H9 (cell line): ENCODE data around the gene OPRPN. TPM values are rescaled to one million over a fixed set of nuclear protein-coding genes. Genes with fewer than 3 reads are reported as not detected.

Experiments
- DNase-seq: peaks from one replicate; pipeline ENCODE4 v3.0.0-alpha.2; 2017
- H2AFZ ChIP-seq: one replicate; pipeline ENCODE4 v1.6.1; 2013; ENCODE audit warnings: mild to moderate bottlenecking, low read length, control low read depth, moderate library complexity
- H2AK5ac ChIP-seq: 2 replicates; pipeline ENCODE4 v1.6.1; 2013; ENCODE audit warnings: low read length, control low read depth, mixed read lengths; ENCODE audit not compliant: insufficient read length
- H2BK120ac ChIP-seq: one replicate; pipeline ENCODE4 v1.6.1; 2013; ENCODE audit warnings: low read depth, mild to moderate bottlenecking, low read length, control low read depth, inconsistent platforms; ENCODE audit not compliant: poor library complexity, severe bottlenecking
- H2BK12ac ChIP-seq: 2 replicates; pipeline ENCODE4 v1.6.1; 2013; ENCODE audit warnings: low read length, control low read depth, mixed read lengths, low read depth; ENCODE audit not compliant: insufficient read length
- H2BK15ac ChIP-seq: 2 replicates; pipeline ENCODE4 v1.6.1; 2013; ENCODE audit warnings: low read depth, low read length, control low read depth
- H2BK20ac ChIP-seq: one replicate; pipeline ENCODE4 v1.6.1; 2013; ENCODE audit warnings: low read depth, mild to moderate bottlenecking, low read length, control low read depth, inconsistent platforms; ENCODE audit not compliant: poor library complexity, severe bottlenecking
- H2BK5ac ChIP-seq: 2 replicates; pipeline ENCODE4 v1.6.1; 2013; ENCODE audit warnings: low read length, control low read depth, mixed read lengths; ENCODE audit not compliant: insufficient read length
- H3K14ac ChIP-seq: 2 replicates; pipeline ENCODE4 v1.6.1; 2013; ENCODE audit warnings: low read length, control low read depth; ENCODE audit not compliant: insufficient read depth
- H3K18ac ChIP-seq: 2 replicates; pipeline ENCODE4 v1.6.1; 2013; ENCODE audit warnings: low read depth, mild to moderate bottlenecking, mixed read lengths, low read length, control low read depth; ENCODE audit not compliant: insufficient read length
- H3K23ac ChIP-seq: 2 replicates; pipeline ENCODE4 v1.6.1; 2013; ENCODE audit warnings: low read length, control low read depth, mixed read lengths, low read depth; ENCODE audit not compliant: insufficient read length
- H3K23me2 ChIP-seq: 2 replicates; pipeline ENCODE4 v1.6.1; 2013; ENCODE audit warnings: low read depth, mild to moderate bottlenecking, mixed read lengths, low read length, control low read depth; ENCODE audit not compliant: insufficient read length, poor library complexity, severe bottlenecking
- H3K27ac ChIP-seq: 2 replicates; pipeline ENCODE4 v1.5.1; 2013; ENCODE audit warnings: low read length, control low read depth, mixed read lengths, low read depth; ENCODE audit not compliant: insufficient read length
- H3K27me3 ChIP-seq: 2 replicates; pipeline ENCODE4 v1.6.1; 2013; ENCODE audit warnings: low read length, control low read depth, inconsistent platforms; ENCODE audit not compliant: insufficient read depth
- H3K4ac ChIP-seq: 2 replicates; pipeline ENCODE4 v1.6.1; 2013; ENCODE audit warnings: low read depth, mild to moderate bottlenecking, control low read depth, inconsistent platforms, low read length, moderate library complexity
- H3K4me1 ChIP-seq: 2 replicates; pipeline ENCODE4 v1.6.1; 2013; ENCODE audit warnings: low read length, control low read depth, inconsistent platforms; ENCODE audit not compliant: insufficient read depth
- H3K4me2 ChIP-seq: 2 replicates; pipeline ENCODE4 v1.6.1; 2013; ENCODE audit warnings: low read length, control low read depth, mixed read lengths; ENCODE audit not compliant: insufficient read length, insufficient read depth
- H3K56ac ChIP-seq: 2 replicates; pipeline ENCODE4 v1.6.1; 2013; ENCODE audit warnings: low read depth, mild to moderate bottlenecking, mixed read lengths, low read length, control low read depth; ENCODE audit not compliant: insufficient read length
- H3K79me1 ChIP-seq: 2 replicates; pipeline ENCODE4 v1.6.1; 2013; ENCODE audit warnings: low read depth, mild to moderate bottlenecking, moderate library complexity, low read length, control low read depth, inconsistent platforms; ENCODE audit not compliant: insufficient read depth, poor library complexity, severe bottlenecking
- H3K79me2 ChIP-seq: 2 replicates; pipeline ENCODE4 v1.6.1; 2013; ENCODE audit warnings: low read length, control low read depth, inconsistent platforms; ENCODE audit not compliant: insufficient read depth
- H3K9ac ChIP-seq: 2 replicates; pipeline ENCODE4 v1.6.1; 2013; ENCODE audit warnings: low read length, control low read depth, mixed read lengths; ENCODE audit not compliant: insufficient read length; ENCODE audit errors: extremely low read depth
- H3K9me3 ChIP-seq: one replicate; pipeline ENCODE4 v1.6.1; 2013; ENCODE audit warnings: low read depth, low read length, inconsistent platforms; ENCODE audit not compliant: control insufficient read depth
- H3T11ph ChIP-seq: one replicate; pipeline ENCODE4 v1.6.1; 2013; ENCODE audit warnings: mild to moderate bottlenecking, low read length, control low read depth, inconsistent platforms
- H4K20me1 ChIP-seq: one replicate; pipeline ENCODE4 v1.6.1; 2013; ENCODE audit not compliant: control insufficient read depth, insufficient read length, insufficient read depth
- H4K5ac ChIP-seq: 2 replicates; pipeline ENCODE4 v1.6.1; 2013; ENCODE audit warnings: low read depth, mild to moderate bottlenecking, mixed read lengths, low read length, control low read depth; ENCODE audit not compliant: insufficient read length
- H4K8ac ChIP-seq: replicated peaks from 2 replicates; pipeline ENCODE4 v1.6.1; 2013; ENCODE audit warnings: low read length, control low read depth, mixed read lengths, low read depth; ENCODE audit not compliant: insufficient read length
- H4K91ac ChIP-seq: 2 replicates; pipeline ENCODE4 v1.6.1; 2013; ENCODE audit warnings: low read depth, mild to moderate bottlenecking, moderate library complexity, mixed read lengths, low read length, control low read depth; ENCODE audit not compliant: insufficient read length
- H3K27ac Mint-ChIP-seq, 3 experiments: 2 replicates in 2 of 3; 3 replicates in 1 of 3; pipeline ENCODE4 v1.8.0; 2020 to 2021; ENCODE audit warnings: mixed read lengths in 3 of 3, mild to moderate bottlenecking in 1 of 3, moderate library complexity in 1 of 3
- H3K27me3 Mint-ChIP-seq: 2 replicates; pipeline ENCODE4 v1.8.0; 2021; ENCODE audit warnings: low read depth, mild to moderate bottlenecking, moderate library complexity, mixed read lengths
- H3K36me3 Mint-ChIP-seq, 3 experiments: 2 replicates in 2 of 3; 3 replicates in 1 of 3; pipeline ENCODE4 v1.8.0; 2020 to 2021; ENCODE audit warnings: low read depth in 3 of 3, mixed read lengths in 3 of 3; ENCODE audit not compliant: insufficient read depth in 1 of 3
- H3K4me1 Mint-ChIP-seq, 2 experiments: 2 replicates each; pipeline ENCODE4 v1.8.0; 2020; ENCODE audit warnings: mixed read lengths in 2 of 2
- H3K4me3 Mint-ChIP-seq, 2 experiments: 2 replicates in 1 of 2; 3 replicates in 1 of 2; pipeline ENCODE4 v1.8.0; 2020 to 2021; ENCODE audit warnings: mild to moderate bottlenecking in 2 of 2, mixed read lengths in 2 of 2, moderate library complexity in 1 of 2
- H3K9me3 Mint-ChIP-seq, 2 experiments: 2 replicates in 1 of 2; 3 replicates in 1 of 2; pipeline ENCODE4 v1.8.0; 2020; ENCODE audit warnings: mild to moderate bottlenecking in 2 of 2, mixed read lengths in 2 of 2, moderate library complexity in 1 of 2
- CTCF ChIP-seq: fragments of 200-600 bp; sonication (generic); conservative IDR thresholded peaks from 3 replicates; pipeline ENCODE4 v1.8.0; 2021; ENCODE audit warnings: antibody characterized with exemption, mild to moderate bottlenecking
- long read RNA-seq: library from polyadenylated mRNA; unstranded; transcript quantifications from one replicate; pipeline ENCODE4 v2.0.0, GENCODE V29; 2020
- total RNA-seq: library from RNA; stranded (reverse); gene quantifications from 2 replicates; pipeline ENCODE4 v1.2.1, GENCODE V29; 2021

Gene OPRPN, protein sequence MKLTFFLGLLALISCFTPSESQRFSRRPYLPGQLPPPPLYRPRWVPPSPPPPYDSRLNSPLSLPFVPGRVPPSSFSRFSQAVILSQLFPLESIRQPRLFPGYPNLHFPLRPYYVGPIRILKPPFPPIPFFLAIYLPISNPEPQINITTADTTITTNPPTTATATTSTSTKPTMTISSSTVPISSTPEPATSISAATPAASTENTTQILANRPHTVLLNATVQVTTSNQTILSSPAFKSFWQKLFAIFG
- total RNA-seq = not detected in 2 replicates
- long read RNA-seq = 0 reads

DNA sequence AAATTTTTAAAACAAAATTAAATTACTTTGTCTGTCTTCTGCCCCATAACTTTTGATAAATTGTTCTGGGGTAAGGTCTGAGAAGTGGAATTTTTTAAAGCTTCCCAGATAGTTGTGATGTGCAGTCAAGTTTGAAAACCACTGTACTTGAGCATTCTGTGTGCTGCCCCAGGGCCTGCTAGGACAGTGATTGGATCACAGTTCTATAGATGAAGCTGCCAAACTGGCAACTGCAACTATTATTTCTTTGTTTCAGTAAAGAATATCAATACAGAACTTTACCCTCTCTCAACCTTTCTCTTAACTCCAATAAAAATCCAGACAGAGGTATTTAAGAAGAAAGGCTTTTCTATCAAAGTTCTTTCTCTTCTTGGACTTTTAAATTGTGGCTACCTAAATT, at the start of gene OPRPN:
OPRPN (plus strand) TSS at position 361 of the 400 bp plus-strand sequence. CDS start 1,346 bp downstream, outside the sequence.
- H3K4ac ChIP-seq = no peak within 1 kb of the TSS
- no peak within 1 kb of the TSS for H2BK120ac ChIP-seq
- H2BK20ac ChIP-seq = no peak within 1 kb of the TSS
- no peaks in the 10 kb centered on the region for H3K4me1 ChIP-seq
- no peaks in the 10 kb centered on the region for H4K20me1 ChIP-seq
- no peak within 1 kb of the TSS for H4K5ac ChIP-seq
- no peaks in the 10 kb centered on the region for H3K9me3 Mint-ChIP-seq
- H3K9me3 ChIP-seq = no peaks in the 10 kb centered on the region
- no peaks in the 10 kb centered on the region for H3K4me1 Mint-ChIP-seq
- no peak for DNase-seq
- H3K27ac ChIP-seq = no peak within 1 kb of the TSS
- TF ChIP-seq CTCF = no peak
- H3K9ac ChIP-seq = no peak within 1 kb of the TSS
- no peaks in the 10 kb centered on the region for H3K36me3 Mint-ChIP-seq
- no peak within 1 kb of the TSS for H3T11ph ChIP-seq
- no peak within 1 kb of the TSS for H2BK12ac ChIP-seq
- H3K4me3 Mint-ChIP-seq = no peak within 1 kb of the TSS
- H2BK15ac ChIP-seq = no peak within 1 kb of the TSS
- no peak within 1 kb of the TSS for H2AK5ac ChIP-seq
- no peak within 1 kb of the TSS; a peak in 1 of 7 replicates for H3K27ac Mint-ChIP-seq
- H3K23me2 ChIP-seq = no peaks in the 10 kb centered on the region
- no peak within 1 kb of the TSS for H4K8ac ChIP-seq
- no peaks in the 10 kb centered on the region for H3K79me2 ChIP-seq
- H3K18ac ChIP-seq = no peak within 1 kb of the TSS
- H2BK5ac ChIP-seq = no peak within 1 kb of the TSS
- no peaks in the 10 kb centered on the region for H3K79me1 ChIP-seq
- H3K4me2 ChIP-seq = no peak within 1 kb of the TSS
- H4K91ac ChIP-seq = no peak within 1 kb of the TSS
- no peak within 1 kb of the TSS for H3K56ac ChIP-seq
- H2AFZ ChIP-seq = no peak within 1 kb of the TSS
- no peaks in the 10 kb centered on the region for H3K27me3 ChIP-seq
- H3K23ac ChIP-seq = no peak within 1 kb of the TSS
- no peaks in the 10 kb centered on the region for H3K27me3 Mint-ChIP-seq
- H3K14ac ChIP-seq = no peak within 1 kb of the TSS
